Neuron (in vitro differentiated cells): ENCODE measurements around the gene TESK2.
"Not testable (repeated sequence)": the region's sequence is repeated elsewhere in the genome, so short reads cannot be mapped to it uniquely, and the experiment has no call there.

ENCODE experiments used
- H2AFZ ChIP-seq: one replicate; pipeline ENCODE4 v1.6.1; 2013; ENCODE audit warnings: low read depth, mild to moderate bottlenecking, inconsistent platforms, low read length, moderate library complexity
- H3K27me3 ChIP-seq: one replicate; pipeline ENCODE4 v1.6.1; 2013; ENCODE audit warnings: low read length; ENCODE audit not compliant: insufficient read depth
- H3K36me3 ChIP-seq: one replicate; pipeline ENCODE4 v1.6.1; 2013; ENCODE audit warnings: low read length; ENCODE audit not compliant: insufficient read depth
- H3K4me1 ChIP-seq: one replicate; pipeline ENCODE4 v1.6.1; 2013; ENCODE audit warnings: low read length; ENCODE audit not compliant: insufficient read depth
- H3K4me3 ChIP-seq: 2 replicates; pipeline ENCODE4 v1.5.1; 2013; ENCODE audit warnings: mild to moderate bottlenecking, low read length, moderate library complexity
- H3K9me3 ChIP-seq: one replicate; pipeline ENCODE4 v1.6.1; 2013; ENCODE audit warnings: low read length

The TESK2 gene

GRCh38 chr1:45518366-45518765 is 27.4 kb upstream of the TESK2 start:
- H3K36me3 ChIP-seq = peaks cover 31% of the 10 kb centered on the region
- not testable (repeated sequence) for H3K9me3 ChIP-seq, H3K4me3 ChIP-seq, H3K27me3 ChIP-seq, H2AFZ ChIP-seq
- H3K4me1 ChIP-seq = peaks cover 16% of the 10 kb centered on the region

- no peaks in the 10 kb centered on the region for H3K9me3 ChIP-seq
- peaks cover 37% of the 10 kb centered on the region for H3K36me3 ChIP-seq
- H3K4me1 ChIP-seq = peaks cover 16% of the 10 kb centered on the region
- H2AFZ ChIP-seq = no peak overlapping the region
- H3K4me3 ChIP-seq = no peak overlapping the region
- no peaks in the 10 kb centered on the region for H3K27me3 ChIP-seq
Observed at GRCh38 chr1:45516465-45516864, 25.5 kb upstream of the TESK2 start.

GRCh38 chr1:45516036-45516435 is 25.1 kb upstream of the TESK2 start:
- Histone ChIP-seq H3K4me1 (peaks cover 14% of the 10 kb centered on the region), H3K9me3 (no peaks in the 10 kb centered on the region), H3K36me3 (peaks cover 41% of the 10 kb centered on the region)

GRCh38 chr1:45513532-45514260 is 22.7 kb upstream of the TESK2 start:
- H3K4me3 ChIP-seq, H3K27me3 ChIP-seq, H2AFZ ChIP-seq, H3K9me3 ChIP-seq, H3K4me1 ChIP-seq: not testable (repeated sequence)
- peaks cover 59% of the 10 kb centered on the region for H3K36me3 ChIP-seq

More at GRCh38 chr1:45516036-45516435, 25.1 kb upstream of the TESK2 start:
- Histone ChIP-seq H3K4me3 (no peak overlapping the region), H2AFZ (no peak overlapping the region), H3K27me3 (no peaks in the 10 kb centered on the region)

- Histone ChIP-seq H2AFZ (no peak overlapping the region), H3K4me3 (no peak overlapping the region), H3K36me3 (peaks cover 65% of the 10 kb centered on the region), H3K27me3 (no peaks in the 10 kb centered on the region), H3K9me3 (no peaks in the 10 kb centered on the region), H3K4me1 (no peaks in the 10 kb centered on the region)
Observed at GRCh38 chr1:45512641-45513054, 21.7 kb upstream of the TESK2 start.

- H3K4me3 ChIP-seq = no peak overlapping the region
- H3K4me1 ChIP-seq = no peaks in the 10 kb centered on the region
- H3K27me3 ChIP-seq = no peaks in the 10 kb centered on the region
- H2AFZ ChIP-seq = no peak overlapping the region
- H3K9me3 ChIP-seq = no peaks in the 10 kb centered on the region
- H3K36me3 ChIP-seq = peaks cover 54% of the 10 kb centered on the region
Observed at GRCh38 chr1:45510972-45511527, 20.1 kb upstream of the TESK2 start.

- H3K4me3 ChIP-seq = no peak overlapping the region
- H3K4me1 ChIP-seq = no peaks in the 10 kb centered on the region
- H3K9me3 ChIP-seq = no peaks in the 10 kb centered on the region
- H3K36me3 ChIP-seq = peaks cover 48% of the 10 kb centered on the region
- no peaks in the 10 kb centered on the region for H3K27me3 ChIP-seq
- no peak overlapping the region for H2AFZ ChIP-seq
Observed at GRCh38 chr1:45510036-45510971, 19.3 kb upstream of the TESK2 start.

- Histone ChIP-seq H3K4me3 (no peak overlapping the region), H3K4me1 (no peaks in the 10 kb centered on the region), H2AFZ (no peak overlapping the region)
Observed at GRCh38 chr1:45508295-45509151, 17.6 kb upstream of the TESK2 start.

GRCh38 chr1:45507893-45508292 is 16.9 kb upstream of the TESK2 start:
- no peaks in the 10 kb centered on the region for H3K27me3 ChIP-seq
- no peak overlapping the region for H2AFZ ChIP-seq
- H3K36me3 ChIP-seq = peaks cover 34% of the 10 kb centered on the region
- no peak overlapping the region for H3K4me3 ChIP-seq
- H3K4me1 ChIP-seq = no peaks in the 10 kb centered on the region
- no peaks in the 10 kb centered on the region for H3K9me3 ChIP-seq

More at GRCh38 chr1:45508295-45509151, 17.6 kb upstream of the TESK2 start:
- no peaks in the 10 kb centered on the region for H3K9me3 ChIP-seq
- peaks cover 36% of the 10 kb centered on the region for H3K36me3 ChIP-seq
- no peaks in the 10 kb centered on the region for H3K27me3 ChIP-seq

- H3K4me3 ChIP-seq = no peak overlapping the region
- H3K27me3 ChIP-seq = no peaks in the 10 kb centered on the region
- H2AFZ ChIP-seq = no peak overlapping the region
- H3K4me1 ChIP-seq = no peaks in the 10 kb centered on the region
- H3K9me3 ChIP-seq = no peaks in the 10 kb centered on the region
- H3K36me3 ChIP-seq = peaks cover 34% of the 10 kb centered on the region
Observed at GRCh38 chr1:45507195-45507594, 16.2 kb upstream of the TESK2 start.

- Histone ChIP-seq H3K4me1 (peaks cover 13% of the 10 kb centered on the region), H3K4me3 (no peak overlapping the region), H2AFZ (no peak overlapping the region), H3K36me3 (peaks cover 8% of the 10 kb centered on the region), H3K9me3 (no peaks in the 10 kb centered on the region), H3K27me3 (no peaks in the 10 kb centered on the region)
Observed at GRCh38 chr1:45503462-45504360, 12.7 kb upstream of the TESK2 start.

GRCh38 chr1:45501505-45501859 is 10.5 kb upstream of the TESK2 start:
- H2AFZ ChIP-seq = no peak overlapping the region
- H3K4me3 ChIP-seq = no peak overlapping the region
- H3K36me3 ChIP-seq = no peaks in the 10 kb centered on the region
- no peaks in the 10 kb centered on the region for H3K27me3 ChIP-seq
- peaks cover 2% of the 10 kb centered on the region for H3K9me3 ChIP-seq
- H3K4me1 ChIP-seq = peaks cover 18% of the 10 kb centered on the region
